Stimulated activated memory B cell treated with anti-CD40 and anti-IgM and Interleukin-4, amounts not matched to agents 10 μg/mL and 1 μg/mL and 100 μg/mL, for 72 hours (primary cell): ENCODE results near the gene SERPINB6.
A peak's percentile ranks its signal among the peaks of the same experiment; 100 is the strongest.
"Not testable (repeated sequence)": the region's sequence is repeated elsewhere in the genome, so short reads cannot be mapped to it uniquely, and the experiment has no call there.

Experiments
- ATAC-seq: fragments of 150-1000 bp; cut with Tn5 transposase; 2 replicates; pipeline ENCODE4 v1.10.0; 2021
- H3K27ac Mint-ChIP-seq: one replicate; pipeline ENCODE4 v1.8.0; 2022; ENCODE audit warnings: mild to moderate bottlenecking, mixed read lengths
- H3K27me3 Mint-ChIP-seq: one replicate; pipeline ENCODE4 v1.8.0; 2022; ENCODE audit warnings: mixed read lengths
- H3K36me3 Mint-ChIP-seq: one replicate; pipeline ENCODE4 v1.8.0; 2022; ENCODE audit warnings: mixed read lengths
- H3K4me1 Mint-ChIP-seq: one replicate; pipeline ENCODE4 v1.8.0; 2022; ENCODE audit warnings: mixed read lengths
- H3K4me3 Mint-ChIP-seq: one replicate; pipeline ENCODE4 v1.8.0; 2022; ENCODE audit warnings: mild to moderate bottlenecking, moderate library complexity, mixed read lengths
- H3K9me3 Mint-ChIP-seq: one replicate; pipeline ENCODE4 v1.8.0; 2022; ENCODE audit warnings: mixed read lengths

Gene SERPINB6

DNA sequence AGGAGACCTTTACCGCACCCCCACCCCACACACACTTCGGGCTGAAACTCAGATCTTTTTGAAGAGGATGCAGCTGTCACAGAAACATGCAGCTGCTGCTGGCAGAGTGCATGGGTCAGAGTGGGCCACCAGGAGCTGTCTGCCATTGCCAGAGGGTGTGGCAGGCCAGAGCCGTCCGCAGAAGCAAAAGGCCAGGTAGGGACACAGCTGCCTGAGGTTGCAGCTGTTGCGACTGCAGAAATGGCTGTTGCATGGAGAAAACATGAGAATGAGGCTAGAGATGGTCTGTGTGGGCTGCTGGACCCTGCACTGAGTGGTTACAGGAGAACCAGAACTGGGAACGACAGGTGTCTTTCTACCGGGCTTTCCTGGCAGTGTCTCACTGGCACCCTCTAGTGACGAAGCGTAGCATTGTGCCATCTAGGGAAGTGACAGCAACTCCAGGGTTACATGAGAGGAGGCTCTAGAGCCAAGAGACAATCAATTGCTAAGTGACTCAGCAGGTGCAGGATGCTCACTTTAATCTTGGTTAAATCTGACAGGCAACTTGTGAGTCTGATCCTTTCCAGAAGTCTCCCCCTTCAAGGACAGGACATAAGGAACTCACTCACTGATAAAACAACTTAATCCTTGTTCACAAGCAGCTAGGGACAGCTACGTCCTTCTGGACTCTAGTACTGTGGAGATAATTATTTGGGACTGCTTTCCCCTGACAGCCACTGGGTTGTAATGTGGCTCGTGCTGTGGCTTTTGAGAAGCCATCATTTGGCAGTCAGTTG, 39.2 kb downstream of the SERPINB6 start:
- Mint-ChIP-seq H3K27me3 (no peaks in the 10 kb centered on the region), H3K4me3 (peak overlapping the region; percentile 55), H3K36me3 (no peaks in the 10 kb centered on the region), H3K27ac (peak overlapping the region; percentile 51), H3K9me3 (no peaks in the 10 kb centered on the region), H3K4me1 (peaks cover 20% of the 10 kb centered on the region)
- peak; percentile 94 for ATAC-seq

GRCh38 chr6:2931055-2931454, 40.3 kb downstream of the SERPINB6 start:
- Mint-ChIP-seq H3K36me3 (no peaks in the 10 kb centered on the region), H3K4me3 (no peak overlapping the region), H3K27me3 (no peaks in the 10 kb centered on the region), H3K27ac (no peak overlapping the region), H3K9me3 (no peaks in the 10 kb centered on the region), H3K4me1 (peaks cover 12% of the 10 kb centered on the region)
- no peak for ATAC-seq

GRCh38 chr6:2927931-2928330, 43.4 kb downstream of the SERPINB6 start:
- H3K4me1 Mint-ChIP-seq = peaks cover 12% of the 10 kb centered on the region
- H3K27me3 Mint-ChIP-seq, H3K27ac Mint-ChIP-seq, H3K4me3 Mint-ChIP-seq, H3K9me3 Mint-ChIP-seq, ATAC-seq, H3K36me3 Mint-ChIP-seq: not testable (repeated sequence)

- H3K36me3 Mint-ChIP-seq, H3K27ac Mint-ChIP-seq, H3K27me3 Mint-ChIP-seq, ATAC-seq, H3K4me3 Mint-ChIP-seq, H3K9me3 Mint-ChIP-seq, H3K4me1 Mint-ChIP-seq: not testable (repeated sequence)
Measured at GRCh38 chr6:2925842-2926747, 45.3 kb downstream of the SERPINB6 start.

GRCh38 chr6:2921520-2922115, 49.7 kb downstream of the SERPINB6 start:
- ATAC-seq = no peak
- Mint-ChIP-seq H3K27ac (no peak overlapping the region), H3K9me3 (peaks cover 3% of the 10 kb centered on the region), H3K36me3 (peaks cover 5% of the 10 kb centered on the region), H3K27me3 (no peaks in the 10 kb centered on the region), H3K4me3 (no peak overlapping the region), H3K4me1 (peaks cover 12% of the 10 kb centered on the region)

DNA sequence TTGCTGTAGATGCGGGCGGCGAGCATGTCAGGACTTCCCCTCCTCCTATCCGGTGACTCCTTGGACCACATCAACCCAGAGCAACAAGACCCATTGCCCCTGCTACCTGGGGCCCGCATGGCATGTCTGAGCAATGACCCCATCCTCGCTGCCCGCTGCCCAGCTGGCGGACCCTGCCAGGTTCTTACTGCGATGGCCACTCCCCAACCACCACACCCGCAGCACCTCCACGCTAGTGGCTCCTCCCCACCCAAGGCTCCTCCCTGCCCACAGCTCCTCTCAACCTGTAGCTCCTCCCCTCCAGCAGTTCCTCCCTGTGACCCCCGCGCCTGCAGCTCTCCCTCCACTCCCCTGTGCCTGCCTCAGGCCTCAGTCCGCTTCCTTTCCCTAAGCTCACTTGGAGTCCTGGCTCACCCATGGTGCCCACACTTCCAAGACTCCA, 50.7 kb downstream of the SERPINB6 start:
- H3K27ac Mint-ChIP-seq = peak overlapping the region; percentile 41
- H3K4me3 Mint-ChIP-seq = no peak overlapping the region
- peaks cover 5% of the 10 kb centered on the region for H3K36me3 Mint-ChIP-seq
- H3K27me3 Mint-ChIP-seq = no peaks in the 10 kb centered on the region
- peaks cover 3% of the 10 kb centered on the region for H3K9me3 Mint-ChIP-seq
- no peak for ATAC-seq
- peaks cover 12% of the 10 kb centered on the region for H3K4me1 Mint-ChIP-seq

GRCh38 chr6:2919886-2920285, 51.5 kb downstream of the SERPINB6 start:
- ATAC-seq = no peak
- Mint-ChIP-seq H3K4me3 (no peak overlapping the region), H3K27ac (peak overlapping the region; percentile 40), H3K9me3 (peaks cover 3% of the 10 kb centered on the region), H3K27me3 (no peaks in the 10 kb centered on the region), H3K36me3 (peaks cover 5% of the 10 kb centered on the region), H3K4me1 (peaks cover 12% of the 10 kb centered on the region)

DNA sequence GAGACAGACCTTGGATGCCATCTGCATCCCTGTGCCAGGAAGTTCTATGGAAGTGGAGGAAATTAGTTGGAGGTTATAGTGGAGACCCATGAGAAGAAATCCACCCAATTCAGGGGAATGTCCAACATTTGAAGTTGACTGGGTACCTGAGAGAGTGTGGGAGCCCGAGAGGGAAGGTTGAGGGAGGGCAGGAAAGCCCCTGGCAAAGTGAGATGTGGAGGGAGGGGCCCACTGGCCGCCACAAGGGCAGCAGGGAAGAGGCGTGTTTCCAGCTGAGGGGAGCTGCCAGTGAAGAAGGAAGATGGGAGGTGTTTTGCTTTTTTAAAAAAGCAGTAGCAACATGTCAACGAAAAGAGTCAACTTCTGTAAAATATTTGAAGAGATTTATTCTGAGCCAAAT, 52.0 kb downstream of the SERPINB6 start:
- ATAC-seq = no peak
- peaks cover 12% of the 10 kb centered on the region for H3K4me1 Mint-ChIP-seq
- H3K4me3 Mint-ChIP-seq = no peak overlapping the region
- H3K9me3 Mint-ChIP-seq = peaks cover 3% of the 10 kb centered on the region
- H3K27ac Mint-ChIP-seq = peak overlapping the region; percentile 40
- peaks cover 5% of the 10 kb centered on the region for H3K36me3 Mint-ChIP-seq
- no peaks in the 10 kb centered on the region for H3K27me3 Mint-ChIP-seq

DNA sequence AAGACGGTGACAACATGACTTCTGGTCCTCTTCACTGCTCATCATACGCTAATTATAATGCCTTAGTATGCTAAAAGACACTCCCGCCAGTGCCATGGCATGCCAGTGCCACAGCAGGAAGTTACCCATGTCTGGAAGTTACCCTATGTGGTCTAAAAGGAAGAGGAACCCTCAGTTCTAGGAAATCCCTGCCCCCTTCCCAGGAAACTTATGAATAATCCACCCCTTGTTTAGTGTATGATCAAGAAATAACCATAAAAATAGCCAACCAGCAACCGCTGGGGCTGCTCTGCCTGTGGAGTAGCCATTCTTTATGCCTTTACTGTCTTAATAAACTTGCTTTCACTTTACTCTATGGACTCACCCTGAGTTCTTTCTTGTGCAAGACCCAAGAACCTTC, 52.4 kb downstream of the SERPINB6 start:
- no peak overlapping the region for H3K4me3 Mint-ChIP-seq
- peaks cover 12% of the 10 kb centered on the region for H3K4me1 Mint-ChIP-seq
- peak overlapping the region; percentile 40 for H3K27ac Mint-ChIP-seq
- H3K9me3 Mint-ChIP-seq = peaks cover 3% of the 10 kb centered on the region
- no peaks in the 10 kb centered on the region for H3K27me3 Mint-ChIP-seq
- no peak for ATAC-seq
- peaks cover 5% of the 10 kb centered on the region for H3K36me3 Mint-ChIP-seq

DNA sequence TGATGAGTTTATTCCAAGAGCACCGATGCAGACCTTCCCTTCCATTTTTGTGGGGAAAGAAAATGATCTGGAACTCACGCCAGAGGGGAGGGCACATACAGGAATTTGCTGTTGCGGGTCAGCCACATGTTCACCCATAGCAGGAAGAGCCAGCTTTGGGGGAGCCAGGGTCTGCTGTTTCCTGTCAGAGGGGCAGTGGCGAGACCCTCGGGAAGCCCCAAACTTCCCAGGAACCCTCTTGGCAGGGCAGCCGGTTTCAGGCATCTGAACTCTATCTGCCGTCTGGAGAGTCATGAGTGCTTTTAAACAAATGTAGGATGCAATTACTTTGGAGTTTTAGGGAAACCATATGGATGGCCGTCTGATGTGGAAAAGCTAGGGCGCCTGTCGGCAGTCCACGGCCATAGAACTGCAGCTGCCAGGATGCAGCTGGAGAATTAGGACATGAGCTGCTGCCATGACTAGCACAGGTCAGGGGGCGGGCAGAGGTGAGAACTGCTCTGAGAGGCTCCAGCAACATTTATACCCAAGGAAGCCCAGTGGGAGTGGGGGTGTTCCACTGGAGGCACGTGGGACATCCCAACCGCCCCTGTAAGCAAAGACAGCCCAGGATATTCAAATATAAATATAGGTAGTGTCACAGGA, 53.4 kb downstream of the SERPINB6 start:
- no peak for ATAC-seq
- H3K27ac Mint-ChIP-seq = no peak overlapping the region
- H3K4me1 Mint-ChIP-seq = peaks cover 12% of the 10 kb centered on the region
- no peaks in the 10 kb centered on the region for H3K27me3 Mint-ChIP-seq
- peaks cover 3% of the 10 kb centered on the region for H3K9me3 Mint-ChIP-seq
- H3K4me3 Mint-ChIP-seq = no peak overlapping the region
- peaks cover 5% of the 10 kb centered on the region for H3K36me3 Mint-ChIP-seq

GRCh38 chr6:2917065-2917464, 54.3 kb downstream of the SERPINB6 start:
- ATAC-seq = no peak
- Mint-ChIP-seq H3K27me3 (no peaks in the 10 kb centered on the region), H3K9me3 (peaks cover 3% of the 10 kb centered on the region), H3K4me3 (no peak overlapping the region), H3K4me1 (peaks cover 12% of the 10 kb centered on the region), H3K36me3 (peaks cover 5% of the 10 kb centered on the region), H3K27ac (no peak overlapping the region)

- ATAC-seq = no peak
- Mint-ChIP-seq H3K27me3 (no peaks in the 10 kb centered on the region), H3K4me3 (no peak overlapping the region), H3K4me1 (peaks cover 19% of the 10 kb centered on the region), H3K27ac (no peak overlapping the region), H3K9me3 (peaks cover 3% of the 10 kb centered on the region), H3K36me3 (peaks cover 5% of the 10 kb centered on the region)
Measured at GRCh38 chr6:2916158-2916925, 55.0 kb downstream of the SERPINB6 start.

GRCh38 chr6:2915150-2915549, 56.2 kb downstream of the SERPINB6 start:
- Mint-ChIP-seq H3K4me3 (no peak overlapping the region), H3K9me3 (peaks cover 3% of the 10 kb centered on the region), H3K4me1 (peaks cover 31% of the 10 kb centered on the region), H3K27ac (no peak overlapping the region), H3K27me3 (no peaks in the 10 kb centered on the region), H3K36me3 (peaks cover 5% of the 10 kb centered on the region)
- no peak for ATAC-seq

GRCh38 chr6:2914318-2914660, 57.1 kb downstream of the SERPINB6 start:
- Mint-ChIP-seq H3K4me1 (peaks cover 35% of the 10 kb centered on the region), H3K36me3 (peaks cover 1% of the 10 kb centered on the region), H3K9me3 (peaks cover under 1% of the 10 kb centered on the region), H3K4me3 (no peak overlapping the region), H3K27me3 (no peaks in the 10 kb centered on the region), H3K27ac (no peak overlapping the region)
- ATAC-seq = no peak
